GM18526 (cell line): ENCODE results near the gene ACTR5.

Experiments used
- POLR2A ChIP-seq: IDR thresholded peaks from 3 replicates; pipeline ENCODE4 v1.6.1; 2011; ENCODE audit not compliant: insufficient read length; ENCODE audit errors: extremely low read depth

Gene ACTR5

DNA sequence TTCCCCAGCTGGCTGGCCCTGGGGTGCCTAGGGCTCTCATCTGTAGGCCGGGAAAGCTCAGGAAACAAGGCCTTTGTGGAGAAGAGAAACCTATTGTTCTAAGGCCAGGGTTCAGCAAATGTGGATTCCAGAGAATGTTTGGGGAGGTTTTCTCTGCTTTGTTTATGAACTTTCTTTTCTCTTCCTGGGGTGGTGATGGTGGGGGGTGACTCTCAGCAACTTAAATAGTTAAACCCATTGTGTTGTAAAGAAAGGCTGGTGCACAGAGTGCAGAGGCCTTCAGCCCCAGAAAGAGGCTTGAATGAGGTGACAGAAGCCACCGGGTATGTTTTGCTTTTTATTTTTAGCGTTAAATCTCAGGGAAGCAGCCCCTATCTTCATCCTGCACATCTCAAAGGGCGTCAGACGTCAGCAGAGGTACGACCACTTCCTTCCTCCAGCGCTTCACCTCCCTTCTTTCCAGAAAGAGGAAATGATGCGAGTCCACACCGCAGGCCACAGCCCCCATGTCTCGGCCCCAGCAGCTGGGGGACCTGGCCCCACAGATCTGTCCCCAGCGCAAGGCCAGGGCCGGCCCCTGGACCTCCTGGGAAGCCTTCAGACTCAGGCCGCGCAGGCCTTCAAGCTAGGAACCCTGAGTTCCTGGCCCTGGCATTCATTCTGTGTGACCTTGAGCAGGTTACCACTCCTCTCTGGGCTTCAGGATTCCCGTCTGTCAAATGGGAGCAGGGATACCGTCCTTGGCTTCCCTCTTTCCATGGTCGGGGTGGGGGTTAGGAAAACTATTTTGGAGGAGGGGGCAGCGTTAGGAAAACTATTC, 56.6 kb downstream of the ACTR5 start:
- TF ChIP-seq POLR2A, result no peak

DNA sequence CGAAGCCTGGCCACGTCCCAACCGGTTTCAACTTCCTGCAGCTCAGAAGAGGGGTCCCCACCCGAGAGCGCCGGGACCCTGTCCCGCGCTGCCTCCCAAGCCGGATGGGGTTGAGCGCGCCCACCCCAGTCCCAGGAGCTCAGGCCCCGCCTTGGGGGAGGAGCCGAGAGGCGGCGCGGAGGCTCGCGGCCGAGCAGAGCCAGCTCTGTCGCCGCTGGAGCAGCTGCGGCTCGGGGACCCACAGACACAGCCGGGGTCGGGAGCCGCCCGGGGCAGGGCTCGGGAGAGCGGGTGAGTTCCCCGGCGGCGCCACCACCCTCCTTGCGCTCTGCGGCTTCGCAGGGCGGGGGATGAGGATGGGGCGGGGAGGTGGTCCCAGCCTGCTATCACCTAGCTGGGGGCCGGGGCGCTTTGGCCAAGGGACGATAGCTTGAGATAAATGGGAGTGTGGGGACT, 57.3 kb downstream of the ACTR5 start, which contains the start of gene PPP1R16B:
PPP1R16B (plus strand) TSS at position 196 of the 456 bp plus-strand sequence. CDS start 30,229 bp downstream, outside the sequence.
- peak; percentile 97 for TF ChIP-seq POLR2A

DNA sequence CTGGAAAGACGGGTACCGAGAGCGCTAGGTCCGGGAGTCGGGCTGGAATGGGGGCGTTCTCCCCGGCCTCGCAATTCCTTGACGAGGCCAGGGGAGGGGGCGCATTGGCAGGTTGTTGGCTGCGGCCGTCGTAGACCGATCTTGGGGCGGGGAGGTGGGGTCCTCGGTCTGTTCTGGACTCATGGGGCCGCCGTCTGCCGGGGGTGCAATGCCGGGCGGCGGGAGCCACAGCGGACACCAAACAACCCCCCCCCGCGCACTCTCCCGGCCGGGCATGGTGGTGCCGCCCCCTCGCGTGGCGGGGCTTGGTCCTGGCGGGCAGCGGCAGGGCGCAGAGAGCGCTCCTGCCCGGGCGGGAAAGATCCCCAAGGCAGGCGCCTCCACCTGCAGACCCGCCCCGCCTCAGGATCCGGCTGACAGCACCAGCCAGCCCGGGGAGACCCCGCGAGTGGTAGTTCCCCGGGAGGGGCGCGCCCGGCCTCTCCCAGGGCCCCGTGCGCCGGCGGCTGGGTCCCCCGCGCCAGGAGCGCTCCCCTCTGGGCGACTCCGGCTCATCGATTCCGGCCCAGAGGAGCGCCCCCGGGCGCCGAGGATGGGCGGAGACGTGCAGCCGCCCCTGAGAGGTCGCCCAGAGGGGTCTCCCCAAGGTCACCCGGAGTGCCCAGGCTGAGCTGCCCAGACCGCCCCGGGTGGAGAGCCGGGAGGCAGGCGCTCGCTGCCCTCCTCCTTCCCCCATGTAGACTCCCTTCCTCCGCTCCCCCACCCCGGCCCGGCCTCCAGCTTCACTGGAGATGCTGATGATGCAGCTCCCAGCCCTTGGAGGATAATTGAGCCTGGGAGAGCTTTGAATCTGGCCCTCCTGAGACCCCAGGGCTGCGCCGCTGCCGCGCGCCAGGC, 57.9 kb downstream of the ACTR5 start:
- peak; percentile 3 for TF ChIP-seq POLR2A

DNA sequence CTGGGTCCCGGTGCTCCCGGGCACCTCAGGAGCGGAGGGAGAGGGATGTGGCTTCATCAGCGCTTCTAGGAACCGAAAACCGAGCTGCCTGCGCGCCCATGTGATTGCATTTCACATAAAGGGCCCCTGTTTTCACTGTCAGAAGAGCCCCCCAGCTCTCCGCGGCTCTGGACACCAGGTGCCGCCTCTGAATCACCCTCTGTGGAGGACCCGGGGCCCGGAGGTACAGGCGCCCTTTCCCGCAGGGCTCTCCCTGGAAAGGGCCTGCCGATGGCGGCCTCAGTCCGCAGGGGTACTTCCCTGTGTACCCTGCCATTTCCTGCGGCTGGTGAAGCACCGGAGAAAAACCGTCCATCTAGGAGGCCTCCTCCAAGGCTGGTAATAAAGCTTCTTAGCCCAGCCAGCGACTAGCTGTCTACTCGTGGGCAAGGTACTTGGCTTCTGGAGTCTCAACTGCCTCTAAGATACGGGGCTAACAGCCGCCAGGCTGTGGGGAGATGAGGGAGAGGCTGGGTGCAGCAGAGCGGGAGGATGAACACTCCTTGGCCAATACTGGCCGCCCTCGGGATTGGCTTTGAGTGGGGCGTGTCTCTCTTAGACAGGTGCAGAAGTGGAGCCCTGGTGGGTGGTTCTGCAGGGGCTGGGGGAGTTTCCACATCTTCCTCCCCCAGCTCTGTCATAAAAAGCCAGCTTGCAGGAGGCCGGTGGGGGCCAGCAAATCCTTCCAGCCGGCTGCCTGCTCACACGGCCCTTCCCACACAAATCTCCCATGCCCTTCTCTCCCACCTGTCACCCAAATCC, 58.8 kb downstream of the ACTR5 start:
- TF ChIP-seq POLR2A, result peak; percentile 56

- no peak for TF ChIP-seq POLR2A
Measured at GRCh38 chr20:38809942-38810341, 61.7 kb downstream of the ACTR5 start.

DNA sequence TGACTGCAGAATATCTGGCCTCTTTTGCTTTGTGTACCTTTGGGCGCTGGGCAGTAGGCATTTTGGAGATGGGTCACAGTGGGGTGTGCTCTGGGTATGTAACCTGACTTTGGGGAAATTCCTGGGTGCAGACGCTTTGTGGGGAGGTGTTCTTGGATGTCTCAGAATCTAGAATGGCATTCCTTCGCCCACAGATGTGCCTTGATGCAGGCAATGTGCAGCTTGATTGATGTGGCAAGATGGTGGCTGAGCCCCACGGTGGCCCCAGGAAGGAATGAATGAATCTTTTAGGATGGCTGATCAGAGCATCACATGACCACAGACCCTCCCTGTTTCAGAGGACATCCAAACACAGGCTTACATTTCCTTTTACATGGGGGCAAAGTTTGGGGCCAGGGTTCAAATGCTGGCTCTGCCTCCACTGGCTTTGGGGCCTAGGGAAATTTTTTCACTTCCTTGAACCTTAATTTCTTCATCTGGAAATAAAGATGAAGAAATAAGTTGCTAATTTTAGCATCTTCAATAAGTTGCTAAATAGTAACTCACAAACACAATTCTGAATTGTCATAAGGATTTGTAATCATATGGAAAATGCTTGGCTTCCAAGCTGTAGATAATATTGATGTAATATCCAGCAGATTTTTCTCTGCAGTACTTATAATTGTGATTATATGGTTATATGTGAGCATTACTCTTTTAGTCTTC, 62.8 kb downstream of the ACTR5 start:
- TF ChIP-seq POLR2A, result no peak

- TF ChIP-seq POLR2A, result no peak
Measured at GRCh38 chr20:38811769-38812168, 63.5 kb downstream of the ACTR5 start.

DNA sequence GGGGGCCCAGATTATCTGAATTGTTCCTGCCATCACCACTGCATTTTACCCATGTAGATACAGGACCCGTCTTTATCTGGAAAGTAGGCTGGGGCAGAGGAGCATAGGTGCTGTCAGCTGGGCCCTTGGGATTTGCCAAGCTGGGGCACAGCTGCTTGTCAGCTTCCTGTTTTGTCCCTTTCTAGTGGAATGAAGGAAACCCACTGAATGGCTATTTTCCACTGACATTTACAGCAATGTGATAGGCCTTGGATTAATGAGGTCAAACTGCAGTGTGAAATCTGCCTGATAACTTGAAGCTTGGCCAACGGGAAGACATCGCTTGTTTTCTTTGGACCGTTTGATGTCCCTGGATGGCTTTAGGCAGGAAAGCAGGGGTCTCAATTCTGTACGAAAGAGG, 63.9 kb downstream of the ACTR5 start:
- TF ChIP-seq POLR2A, result no peak

DNA sequence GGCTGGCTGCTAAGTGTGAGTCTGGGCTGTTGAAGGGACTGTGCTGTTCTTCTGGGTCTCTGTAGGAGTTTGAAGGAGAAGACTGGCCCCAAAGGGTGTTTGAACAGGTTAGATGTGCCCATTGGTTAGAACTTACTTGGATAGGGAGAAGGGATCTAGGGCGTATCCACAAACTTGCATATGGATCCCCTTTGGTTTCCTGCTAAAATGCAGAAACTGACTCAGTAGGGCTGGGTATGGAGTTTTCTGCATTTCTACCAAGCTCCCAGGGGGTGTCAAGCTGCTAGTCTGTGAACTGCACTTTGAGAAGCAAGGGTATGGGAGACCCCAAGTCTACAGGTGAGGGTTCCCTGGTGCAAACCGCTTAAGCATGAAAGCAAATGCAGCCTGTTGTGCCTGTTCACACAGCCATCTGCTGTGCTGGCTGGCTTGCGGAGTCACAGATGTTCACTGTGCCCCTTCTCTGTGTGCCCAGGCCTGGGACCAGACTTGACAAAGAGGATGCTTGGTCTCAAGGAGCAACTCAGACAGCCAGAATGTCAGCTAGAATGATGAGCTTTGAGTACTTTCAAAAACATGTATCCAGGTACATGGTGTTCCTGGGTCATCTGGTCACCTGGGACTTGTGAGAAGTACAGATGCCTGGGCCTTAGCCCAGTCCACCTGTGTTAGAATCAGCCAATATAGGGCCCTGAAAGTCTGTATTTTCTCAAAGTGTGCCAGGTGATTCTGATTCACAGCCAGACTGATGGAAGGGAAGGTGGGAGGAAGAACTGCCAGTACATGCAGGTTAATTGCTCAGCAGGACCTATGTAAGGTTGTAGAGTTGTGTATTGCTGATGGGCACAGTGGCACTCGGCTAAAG, 64.7 kb downstream of the ACTR5 start:
- TF ChIP-seq POLR2A, result no peak

GRCh38 chr20:38815446-38815845, 67.2 kb downstream of the ACTR5 start:
- no peak for TF ChIP-seq POLR2A

GRCh38 chr20:38818113-38819065, 70.1 kb downstream of the ACTR5 start:
- TF ChIP-seq POLR2A, result no peak
